GM21390 (cell line): ENCODE measurements around the gene SLC19A1.

Experiments used
- ATAC-seq: cut with Tn5 transposase; IDR thresholded peaks from one replicate; pipeline ENCODE4 v1.9.1; 2021; ENCODE audit not compliant: unreplicated experiment

The SLC19A1 gene

GRCh38 chr21:45522986-45523385 lies 19.3 kb downstream of the SLC19A1 start:
- ATAC-seq, result no peak

DNA sequence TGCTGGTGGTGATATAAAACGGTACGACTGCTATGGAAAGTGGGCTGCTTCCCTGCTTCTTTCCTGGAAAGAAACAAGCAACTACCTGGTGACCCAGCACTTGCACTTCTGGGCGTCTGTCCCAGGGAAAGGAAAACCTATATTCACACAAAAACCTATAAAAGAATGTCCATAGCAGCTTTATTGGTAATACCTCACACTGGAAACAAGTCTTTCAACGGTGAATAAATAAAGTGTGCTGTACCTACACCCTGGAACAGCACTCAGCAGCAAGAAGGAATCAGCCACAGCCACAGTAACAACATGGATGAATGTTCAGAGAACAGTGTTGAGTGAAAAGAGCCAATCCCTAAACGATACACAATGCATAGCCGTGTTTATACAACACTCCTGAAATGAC lies 19.9 kb downstream of the SLC19A1 start:
- no peak for ATAC-seq

- no peak for ATAC-seq
Measured at GRCh38 chr21:45521241-45521640, 21.0 kb downstream of the SLC19A1 start.

- ATAC-seq, result no peak
Measured at GRCh38 chr21:45519182-45519581, 23.1 kb downstream of the SLC19A1 start.

DNA sequence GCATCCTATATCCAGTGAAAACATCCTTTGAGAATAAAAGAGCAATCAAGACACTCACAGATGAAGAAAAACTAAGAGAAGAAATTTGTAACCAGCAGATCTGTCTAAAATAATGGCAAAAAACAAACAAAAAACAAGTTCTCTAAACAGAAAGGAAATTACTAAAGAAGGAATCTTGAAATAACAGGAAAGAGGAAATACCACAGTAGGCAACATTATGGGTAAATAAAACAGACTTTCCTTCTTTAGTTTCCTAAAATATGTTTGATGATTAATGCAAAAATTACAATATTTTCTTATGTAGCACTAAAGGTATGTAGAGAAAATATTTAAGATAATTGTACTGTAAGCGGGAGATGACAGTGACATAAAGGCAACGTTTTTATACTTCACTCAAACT lies 23.5 kb downstream of the SLC19A1 start:
- ATAC-seq, result no peak

GRCh38 chr21:45517249-45518065 lies 24.8 kb downstream of the SLC19A1 start:
- no peak for ATAC-seq

DNA sequence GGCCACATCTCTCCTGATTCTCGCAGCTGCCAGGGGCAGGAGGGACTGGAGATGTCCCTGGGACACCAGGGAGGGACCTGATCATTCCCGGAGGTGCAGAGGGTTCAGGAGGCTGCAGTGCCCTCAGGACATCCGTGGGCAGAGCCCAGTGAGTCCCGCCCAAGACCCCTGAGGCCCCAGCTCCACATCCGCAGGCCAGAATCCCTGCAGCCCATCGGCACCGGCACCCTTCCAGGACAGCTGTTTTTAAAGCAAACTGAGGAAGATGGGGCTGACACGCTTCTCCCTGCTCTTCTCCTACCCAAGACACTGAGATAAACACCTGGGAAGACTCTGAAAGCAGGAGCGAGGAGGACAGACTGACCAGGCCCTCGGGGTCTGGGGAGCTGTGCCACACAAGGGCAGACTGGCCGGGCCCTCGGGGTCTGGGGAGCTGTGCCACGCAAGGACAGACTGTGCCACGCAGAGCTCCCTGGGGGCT lies 25.5 kb downstream of the SLC19A1 start:
- ATAC-seq, result no peak

GRCh38 chr21:45516071-45516670 lies 26.1 kb downstream of the SLC19A1 start:
- no peak for ATAC-seq

DNA sequence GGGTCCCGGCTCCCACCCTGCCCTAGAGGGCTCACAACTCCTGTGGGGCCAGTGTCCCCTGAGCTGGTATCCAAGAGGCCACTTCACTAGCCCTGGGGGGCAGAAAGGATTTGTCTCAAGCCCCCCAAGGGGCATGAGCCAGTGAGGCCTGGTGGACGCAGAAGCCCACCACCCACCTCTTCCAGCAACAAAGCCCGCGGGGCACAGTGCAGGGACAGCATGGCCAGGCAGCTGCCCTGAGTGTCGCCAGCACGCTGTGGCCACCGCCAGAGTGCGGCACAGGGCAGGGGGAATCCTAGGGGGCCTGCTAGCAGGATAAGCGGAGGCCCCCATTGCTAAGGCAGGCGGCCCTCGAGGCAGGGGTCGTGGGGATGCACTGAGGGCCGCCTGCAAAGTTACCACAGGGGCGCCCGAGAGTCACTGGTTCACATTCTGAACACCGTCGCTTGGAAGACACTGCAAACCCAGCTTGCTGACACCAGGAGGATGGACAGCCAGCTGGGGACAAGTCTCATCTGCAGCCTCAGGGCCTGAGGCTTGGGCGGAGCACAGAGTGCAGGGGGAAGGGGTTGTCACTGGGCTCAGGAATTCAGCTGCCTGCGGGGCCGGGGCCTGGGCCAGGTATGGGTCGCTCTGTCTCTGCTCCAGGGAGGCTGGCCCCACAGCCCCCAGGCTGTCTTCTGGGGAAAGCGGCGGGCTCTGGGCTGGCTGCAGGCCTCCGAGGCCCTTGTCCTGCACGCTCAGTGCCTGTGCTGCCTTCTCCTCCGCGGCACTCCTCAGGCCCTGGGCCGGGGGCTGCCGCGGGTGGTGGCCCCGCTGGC lies 26.8 kb downstream of the SLC19A1 start:
- no peak for ATAC-seq

GRCh38 chr21:45514311-45515021 lies 27.8 kb downstream of the SLC19A1 start:
- no peak for ATAC-seq

GRCh38 chr21:45513741-45514310 lies 28.4 kb downstream of the SLC19A1 start:
- ATAC-seq, result no peak

DNA sequence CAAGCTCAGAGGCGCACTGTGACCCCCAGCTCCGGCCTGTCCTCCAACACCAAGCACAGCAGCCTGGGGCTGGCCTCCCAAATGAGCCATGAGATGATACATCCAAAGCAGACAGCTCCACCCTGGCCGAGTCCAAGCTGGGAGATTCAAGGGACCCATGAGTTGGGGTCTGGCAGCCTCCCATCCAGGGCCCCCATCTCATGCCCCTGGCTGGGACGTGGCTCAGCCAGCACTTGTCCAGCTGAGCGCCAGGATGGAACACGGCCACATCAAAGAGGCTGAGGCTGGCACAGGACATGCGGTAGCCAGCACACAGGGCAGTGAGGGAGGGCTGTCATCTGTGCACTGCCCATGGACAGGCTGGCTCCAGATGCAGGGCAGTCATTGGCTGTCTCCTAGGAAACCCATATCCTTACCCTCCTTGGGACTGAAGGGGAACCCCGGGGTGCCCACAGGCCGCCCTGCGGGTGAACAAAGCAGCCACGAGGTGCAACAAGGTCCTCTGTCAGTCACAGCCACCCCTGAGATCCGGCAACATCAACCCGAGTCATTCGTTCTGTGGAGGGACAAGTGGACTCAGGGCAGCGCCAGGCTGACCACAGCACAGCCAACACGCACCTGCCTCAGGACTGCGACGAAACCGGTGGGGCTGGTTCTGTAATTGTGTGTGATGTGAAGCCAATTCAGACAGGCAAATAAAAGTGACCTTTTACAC lies 29.1 kb downstream of the SLC19A1 start:
- ATAC-seq, result no peak

DNA sequence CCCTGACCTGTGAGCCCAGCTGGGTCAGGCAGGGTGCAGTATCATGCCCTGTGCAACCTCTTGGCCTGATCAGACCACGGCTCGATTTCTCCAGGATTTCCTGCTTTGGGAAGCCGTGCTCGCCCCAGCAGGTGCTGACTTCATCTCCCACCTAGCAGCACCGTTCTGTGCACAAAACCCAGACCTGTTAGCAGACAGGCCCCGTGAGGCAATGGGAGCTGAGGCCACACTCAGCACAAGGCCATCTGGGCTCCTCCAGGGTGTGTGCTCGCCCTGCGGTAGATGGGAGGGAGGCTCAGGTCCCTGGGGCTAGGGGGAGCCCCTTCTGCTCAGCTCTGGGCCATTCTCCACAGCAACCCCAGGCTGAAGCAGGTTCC lies 29.6 kb downstream of the SLC19A1 start:
- ATAC-seq, result no peak

DNA sequence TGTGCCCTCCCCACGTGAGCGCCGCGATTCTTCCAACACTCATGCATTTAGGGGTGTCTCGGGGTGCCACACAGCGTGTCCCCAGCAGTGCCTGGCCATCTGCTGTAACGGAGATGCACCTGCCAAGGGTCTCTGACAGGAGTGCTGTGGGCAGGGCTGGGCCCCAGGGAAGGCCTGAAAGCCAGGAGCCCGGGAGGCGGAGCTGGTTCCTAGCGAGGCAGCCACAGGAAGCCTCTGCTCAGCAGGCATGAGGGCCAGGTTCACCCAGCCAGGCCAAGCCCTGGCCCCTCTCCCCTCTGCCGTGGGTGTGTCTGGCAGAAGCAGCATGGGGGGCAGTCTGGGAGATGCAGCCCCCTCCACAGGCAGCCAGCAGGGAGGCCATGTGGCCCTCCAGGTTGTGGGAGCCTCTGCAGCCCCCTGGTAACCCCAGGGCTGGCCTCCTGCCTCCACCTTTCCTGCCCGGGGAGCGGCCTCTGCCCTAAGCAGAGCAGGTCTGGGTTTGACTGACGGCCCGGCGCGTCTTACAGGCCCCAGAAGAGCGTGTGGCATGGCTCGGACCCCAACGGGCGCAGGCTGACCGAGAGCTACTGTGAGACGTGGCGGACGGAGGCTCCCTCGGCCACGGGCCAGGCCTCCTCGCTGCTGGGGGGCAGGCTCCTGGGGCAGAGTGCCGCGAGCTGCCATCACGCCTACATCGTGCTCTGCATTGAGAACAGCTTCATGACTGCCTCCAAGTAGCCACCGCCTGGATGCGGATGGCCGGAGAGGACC lies 30.4 kb downstream of the SLC19A1 start:
- ATAC-seq, result no peak

- ATAC-seq, result no peak
Measured at GRCh38 chr21:45511007-45511406, 31.2 kb downstream of the SLC19A1 start.

GRCh38 chr21:45510466-45510955 lies 31.7 kb downstream of the SLC19A1 start:
- no peak for ATAC-seq

- no peak for ATAC-seq
Measured at GRCh38 chr21:45509566-45510465, 32.4 kb downstream of the SLC19A1 start.
